Neutrophil (primary cell): Measurements from ENCODE around the gene LIM2.

Experiments used
- H3K27ac ChIP-seq: fragments of 200-600 bp; sonication (generic); 2 replicates; pipeline ENCODE4 v1.5.1; 2016; ENCODE audit warnings: mild to moderate bottlenecking, moderate library complexity
- H3K27me3 ChIP-seq: fragments of 200-600 bp; sonication (generic); 2 replicates; pipeline ENCODE4 v1.6.0; 2016; ENCODE audit warnings: mild to moderate bottlenecking
- H3K36me3 ChIP-seq: fragments of 200-600 bp; sonication (generic); 2 replicates; pipeline ENCODE4 v1.5.1; 2017
- H3K4me1 ChIP-seq, 2 experiments: fragments of 200-600 bp in 1 of 2; sonication (generic) in 1 of 2; 1 replicate in 1 of 2; 2 replicates in 1 of 2; pipeline versions ENCODE4 v1.5.1 to v1.6.1; 2013 to 2016; ENCODE audit warnings: low read depth in 1 of 2, low read length in 1 of 2, mild to moderate bottlenecking in 1 of 2, moderate library complexity in 1 of 2; ENCODE audit not compliant: control insufficient read depth in 1 of 2, insufficient read depth in 1 of 2
- H3K4me3 ChIP-seq, 2 experiments: fragments of 200-600 bp in 1 of 2; sonication (generic) in 1 of 2; 1 replicate in 1 of 2; 2 replicates in 1 of 2; pipeline ENCODE4 v1.5.1; 2013 to 2016; ENCODE audit warnings: low read depth in 1 of 2, low read length in 1 of 2, mild to moderate bottlenecking in 1 of 2, moderate library complexity in 1 of 2
- H3K9me3 ChIP-seq: fragments of 200-600 bp; sonication (generic); 2 replicates; pipeline ENCODE4 v1.5.1; 2016
- TF ChIP-seq, protein P1 (sequence below): fragments of 200-600 bp; sonication (generic); IDR thresholded peaks from 2 replicates; pipeline ENCODE4 v1.5.1; 2016; ENCODE audit warnings: antibody characterized with exemption

Gene LIM2

DNA sequence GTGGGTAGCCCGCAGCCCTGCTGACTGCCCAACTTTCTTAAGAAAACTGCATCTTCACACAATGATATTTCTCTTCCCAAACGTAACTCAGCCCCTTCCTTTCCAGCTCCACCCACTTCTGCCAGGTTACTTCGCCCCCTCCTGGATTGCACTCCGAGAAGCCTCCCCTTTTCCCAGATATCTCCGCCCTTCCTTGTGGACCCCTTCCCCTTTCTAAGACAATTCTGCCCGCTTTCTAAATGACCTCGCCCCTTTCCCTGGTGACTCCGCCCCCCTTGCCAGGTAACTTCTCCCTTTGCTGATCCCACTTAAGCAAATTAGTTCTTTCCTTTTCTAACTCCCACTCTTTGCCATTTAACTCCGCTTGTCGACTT lies 48.5 kb downstream of the LIM2 start:
- H3K36me3 ChIP-seq: peaks cover under 1% of the 10 kb centered on the region
- TF ChIP-seq, protein P1, sequence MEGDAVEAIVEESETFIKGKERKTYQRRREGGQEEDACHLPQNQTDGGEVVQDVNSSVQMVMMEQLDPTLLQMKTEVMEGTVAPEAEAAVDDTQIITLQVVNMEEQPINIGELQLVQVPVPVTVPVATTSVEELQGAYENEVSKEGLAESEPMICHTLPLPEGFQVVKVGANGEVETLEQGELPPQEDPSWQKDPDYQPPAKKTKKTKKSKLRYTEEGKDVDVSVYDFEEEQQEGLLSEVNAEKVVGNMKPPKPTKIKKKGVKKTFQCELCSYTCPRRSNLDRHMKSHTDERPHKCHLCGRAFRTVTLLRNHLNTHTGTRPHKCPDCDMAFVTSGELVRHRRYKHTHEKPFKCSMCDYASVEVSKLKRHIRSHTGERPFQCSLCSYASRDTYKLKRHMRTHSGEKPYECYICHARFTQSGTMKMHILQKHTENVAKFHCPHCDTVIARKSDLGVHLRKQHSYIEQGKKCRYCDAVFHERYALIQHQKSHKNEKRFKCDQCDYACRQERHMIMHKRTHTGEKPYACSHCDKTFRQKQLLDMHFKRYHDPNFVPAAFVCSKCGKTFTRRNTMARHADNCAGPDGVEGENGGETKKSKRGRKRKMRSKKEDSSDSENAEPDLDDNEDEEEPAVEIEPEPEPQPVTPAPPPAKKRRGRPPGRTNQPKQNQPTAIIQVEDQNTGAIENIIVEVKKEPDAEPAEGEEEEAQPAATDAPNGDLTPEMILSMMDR: no peak
- no peaks in the 10 kb centered on the region for H3K9me3 ChIP-seq
- peaks cover 18 to 23% of the 10 kb centered on the region in 2 experiments for H3K4me1 ChIP-seq
- peak overlapping the region; percentile 72 for H3K27ac ChIP-seq
- H3K4me3 ChIP-seq: peak overlapping the region; percentile 69 to 73
- peaks cover 36% of the 10 kb centered on the region for H3K27me3 ChIP-seq

DNA sequence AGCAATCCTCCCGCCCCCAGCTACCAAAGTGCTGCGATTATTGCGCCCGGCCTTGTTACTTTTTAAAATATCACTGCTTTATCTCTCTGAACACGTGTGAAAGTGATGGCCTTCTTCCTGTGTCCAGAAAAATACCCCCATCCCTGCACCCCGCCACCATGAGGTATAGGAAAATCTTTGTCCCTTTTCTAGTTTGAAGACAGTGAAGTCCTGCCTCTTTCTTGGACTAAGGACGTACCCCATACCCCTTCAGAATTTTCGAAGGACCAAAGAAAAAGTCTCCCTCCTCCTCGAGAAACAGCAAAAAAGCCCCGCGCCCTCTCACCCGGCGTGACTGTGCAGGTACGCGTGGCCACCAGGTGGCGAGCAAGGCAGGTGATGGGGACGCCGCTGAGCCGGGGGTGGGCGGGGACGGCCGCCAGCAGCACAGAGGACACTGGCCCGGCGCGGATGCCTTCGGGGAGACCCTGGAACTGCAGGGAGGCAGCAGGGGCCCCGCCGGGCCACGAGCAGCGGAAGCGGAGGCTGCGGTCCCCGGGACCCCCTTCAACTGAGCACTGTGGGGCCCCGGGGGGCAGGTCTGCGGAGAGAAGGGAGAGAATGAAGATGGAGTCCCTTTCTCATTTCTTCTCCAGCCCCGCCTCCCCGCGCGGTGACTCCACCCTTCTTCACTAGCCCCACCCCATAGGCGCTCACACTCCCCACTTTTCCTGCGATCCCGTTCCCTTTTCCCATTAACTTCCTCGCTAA lies 49.0 kb downstream of the LIM2 start:
- H3K27me3 ChIP-seq: peaks cover 36% of the 10 kb centered on the region
- H3K4me1 ChIP-seq: peaks cover 18 to 23% of the 10 kb centered on the region in 2 experiments
- H3K4me3 ChIP-seq: peak overlapping the region; percentile 69 to 73
- H3K27ac ChIP-seq: peak overlapping the region; percentile 72
- TF ChIP-seq, protein P1: peak; percentile 79
- no peaks in the 10 kb centered on the region for H3K9me3 ChIP-seq
- H3K36me3 ChIP-seq: no peaks in the 10 kb centered on the region

DNA sequence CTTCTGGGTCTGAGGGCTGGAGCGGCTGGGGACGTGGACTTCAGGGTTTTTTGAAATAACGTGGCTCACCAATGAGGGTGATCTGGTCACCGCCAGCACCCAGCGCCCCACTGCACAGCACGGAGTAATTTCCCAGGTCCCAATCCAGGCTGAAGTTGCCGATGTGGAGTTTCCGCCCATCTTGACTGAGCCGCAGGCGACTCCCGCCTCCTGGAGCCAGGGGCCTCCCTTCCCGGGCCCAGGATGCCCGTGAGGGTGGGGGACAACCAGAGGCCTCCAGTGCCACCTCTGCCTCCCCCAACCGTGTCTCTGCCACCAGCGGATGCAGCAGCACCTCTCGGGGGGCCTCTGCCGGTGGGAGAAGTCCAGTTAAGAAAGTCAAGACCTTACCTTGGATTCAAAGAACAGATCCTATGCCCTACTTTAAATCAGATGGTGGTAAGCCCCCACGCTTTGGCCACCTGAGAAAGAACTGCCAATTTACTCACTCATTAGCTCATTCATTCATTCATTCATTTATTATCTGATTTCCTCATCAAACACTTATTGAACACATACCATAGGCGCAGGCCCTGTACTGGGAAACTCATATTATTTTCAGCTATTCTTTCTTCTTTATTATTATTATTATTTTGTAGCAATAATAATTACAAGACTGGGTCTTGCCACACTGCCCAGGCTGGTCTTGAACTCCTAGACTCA lies 49.8 kb downstream of the LIM2 start:
- Histone ChIP-seq H3K4me3 (no peak overlapping the region), H3K4me1 (peaks cover 18 to 23% of the 10 kb centered on the region in 2 experiments), H3K27me3 (peaks cover 36% of the 10 kb centered on the region), H3K36me3 (no peaks in the 10 kb centered on the region), H3K27ac (no peak overlapping the region), H3K9me3 (no peaks in the 10 kb centered on the region)
- TF ChIP-seq, protein P1: no peak

DNA sequence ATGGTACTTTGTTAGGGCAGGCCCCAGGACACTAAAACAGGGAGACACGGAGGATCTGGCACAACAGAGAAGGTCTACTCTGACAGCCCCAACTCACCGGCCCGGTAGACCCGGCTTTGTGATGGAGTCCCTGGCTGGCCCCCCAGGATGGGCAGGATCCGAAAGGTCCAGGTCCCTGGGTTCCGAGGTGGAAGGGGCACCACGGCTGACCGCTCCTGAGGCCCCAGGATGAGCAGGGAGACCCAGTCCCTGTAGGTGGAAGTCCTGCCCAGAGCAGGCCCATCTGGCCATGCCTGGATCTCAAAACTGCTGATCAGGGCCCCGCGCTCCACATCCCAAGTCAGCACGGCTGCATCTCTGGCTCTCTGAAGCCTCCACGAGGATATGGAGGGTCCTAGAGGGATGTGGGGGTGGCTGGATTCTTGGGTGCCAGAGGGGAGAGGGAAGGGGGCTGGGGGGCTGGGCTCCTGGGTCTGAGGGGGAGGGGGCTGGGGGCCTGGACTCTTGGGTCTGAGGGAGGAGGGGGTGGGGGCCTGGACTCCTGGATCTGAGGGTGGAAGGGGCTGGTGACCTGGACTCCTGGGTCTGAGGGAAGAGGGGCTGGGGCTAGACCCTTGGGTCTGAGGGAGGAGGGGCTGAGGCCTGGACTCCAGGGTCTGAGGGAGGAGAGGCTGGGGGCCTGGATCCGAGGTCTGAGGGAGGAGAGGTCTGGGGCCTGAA lies 50.5 kb downstream of the LIM2 start:
- TF ChIP-seq, protein P1: no peak
- H3K4me3 ChIP-seq: no peak overlapping the region
- H3K36me3 ChIP-seq: no peaks in the 10 kb centered on the region
- H3K4me1 ChIP-seq: peaks cover 18 to 23% of the 10 kb centered on the region in 2 experiments
- no peaks in the 10 kb centered on the region for H3K9me3 ChIP-seq
- H3K27me3 ChIP-seq: peaks cover 31% of the 10 kb centered on the region
- no peak overlapping the region for H3K27ac ChIP-seq

DNA sequence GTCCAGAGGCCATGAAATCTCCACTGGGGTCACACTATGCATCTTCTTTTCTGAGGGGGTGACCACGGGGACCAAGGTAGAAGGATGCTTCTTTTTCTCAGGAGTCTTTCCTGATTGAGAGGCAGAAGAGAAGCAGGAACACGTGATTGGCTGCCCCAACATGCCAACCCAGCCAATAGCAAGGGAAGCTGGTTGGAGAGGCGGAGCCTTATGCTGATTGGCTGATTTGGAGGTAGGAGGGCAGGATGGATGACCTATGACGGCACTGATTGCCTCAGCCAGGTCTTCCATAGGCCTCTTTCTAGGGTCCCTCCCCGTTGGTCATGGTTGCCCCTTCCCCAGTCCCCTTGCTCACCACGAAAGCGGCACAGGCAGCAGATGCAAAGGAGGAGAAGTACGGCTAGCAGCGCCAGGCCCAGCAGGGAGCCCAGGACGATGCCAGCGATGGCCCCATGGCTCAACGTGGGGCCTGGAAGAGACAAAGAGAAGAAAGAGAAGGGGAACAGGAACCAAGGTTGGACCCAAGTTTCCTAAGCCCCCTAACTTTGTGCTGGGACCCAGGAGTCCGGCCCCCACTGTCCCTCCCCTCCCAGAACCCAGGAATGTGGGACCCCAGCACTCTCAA lies 53.8 kb downstream of the LIM2 start:
- H3K4me3 ChIP-seq: no peak overlapping the region
- H3K27me3 ChIP-seq: peaks cover 16% of the 10 kb centered on the region
- no peaks in the 10 kb centered on the region for H3K36me3 ChIP-seq
- TF ChIP-seq, protein P1: no peak
- peaks cover 6 to 8% of the 10 kb centered on the region in 2 experiments for H3K4me1 ChIP-seq
- no peak overlapping the region for H3K27ac ChIP-seq
- H3K9me3 ChIP-seq: no peaks in the 10 kb centered on the region
